ENCODE results near the gene KRTAP9-1. TPM values are rescaled to one million over a fixed set of nuclear protein-coding genes. Genes with fewer than 3 reads are reported as not detected.

The KRTAP9-1 gene
- total and polyA plus RNA-seq, 4 donors, result not detected

Small RNA genes lying within 50 kb of the gene (small RNA-seq; reads per million reads assigned to genes)
- gene KRTAP4-17P, result not detected

Other genes starting within 250 kb of the KRTAP9-1 start
Only the 30 nearest of the 40 such genes appear.
- not detected for gene KRTAP1-4, start 159.7 kb upstream of the KRTAP9-1 start, total RNA-seq
- not detected for gene KRTAP1-4, start 159.7 kb upstream of the KRTAP9-1 start, polyA plus RNA-seq
- gene KRTAP1-3, start 155.0 kb upstream of the KRTAP9-1 start, total RNA-seq, result not detected
- gene KRTAP1-3, start 155.0 kb upstream of the KRTAP9-1 start, polyA plus RNA-seq, result not detected
- gene KRTAP1-1, start 148.4 kb upstream of the KRTAP9-1 start, total RNA-seq, result not detected
- not detected for gene KRTAP1-1, start 148.4 kb upstream of the KRTAP9-1 start, polyA plus RNA-seq
- gene KRTAP2-1, start 142.6 kb upstream of the KRTAP9-1 start, total RNA-seq, result not detected
- not detected for gene KRTAP2-1, start 142.6 kb upstream of the KRTAP9-1 start, polyA plus RNA-seq
- gene KRTAP2-2, start 134.7 kb upstream of the KRTAP9-1 start, total RNA-seq, result not detected
- gene KRTAP2-2, start 134.7 kb upstream of the KRTAP9-1 start, polyA plus RNA-seq, result not detected
- gene KRTAP2-3, start 129.8 kb upstream of the KRTAP9-1 start, total RNA-seq, result not detected
- not detected for gene KRTAP2-3, start 129.8 kb upstream of the KRTAP9-1 start, polyA plus RNA-seq
- not detected for gene KRTAP2-4, start 124.0 kb upstream of the KRTAP9-1 start, total RNA-seq
- not detected for gene KRTAP2-4, start 124.0 kb upstream of the KRTAP9-1 start, polyA plus RNA-seq
- not detected for gene KRTAP4-7, start 105.7 kb upstream of the KRTAP9-1 start, total RNA-seq
- gene KRTAP4-7, start 105.7 kb upstream of the KRTAP9-1 start, polyA plus RNA-seq, result not detected
- not detected for gene KRTAP4-8, start 91.7 kb upstream of the KRTAP9-1 start, total RNA-seq
- gene KRTAP4-8, start 91.7 kb upstream of the KRTAP9-1 start, polyA plus RNA-seq, result not detected
- gene KRTAP4-16, start 87.7 kb upstream of the KRTAP9-1 start, total RNA-seq, result not detected
- not detected for gene KRTAP4-16, start 87.7 kb upstream of the KRTAP9-1 start, polyA plus RNA-seq
- not detected for gene KRTAP4-9, start 84.5 kb upstream of the KRTAP9-1 start, total RNA-seq
- not detected for gene KRTAP4-9, start 84.5 kb upstream of the KRTAP9-1 start, polyA plus RNA-seq
- not detected for gene KRTAP4-11, start 71.5 kb upstream of the KRTAP9-1 start, total RNA-seq
- gene KRTAP4-11, start 71.5 kb upstream of the KRTAP9-1 start, polyA plus RNA-seq, result not detected
- not detected for gene KRTAP4-12, start 65.7 kb upstream of the KRTAP9-1 start, total RNA-seq
- not detected for gene KRTAP4-12, start 65.7 kb upstream of the KRTAP9-1 start, polyA plus RNA-seq
- not detected for gene KRTAP4-6, start 49.3 kb upstream of the KRTAP9-1 start, total RNA-seq
- not detected for gene KRTAP4-6, start 49.3 kb upstream of the KRTAP9-1 start, polyA plus RNA-seq
- gene KRTAP4-5, start 40.1 kb upstream of the KRTAP9-1 start, total RNA-seq, result not detected
- not detected for gene KRTAP4-5, start 40.1 kb upstream of the KRTAP9-1 start, polyA plus RNA-seq
- gene KRTAP4-4, start 29.1 kb upstream of the KRTAP9-1 start, total RNA-seq, result not detected
- gene KRTAP4-4, start 29.1 kb upstream of the KRTAP9-1 start, polyA plus RNA-seq, result not detected
- not detected for gene KRTAP4-3, start 21.7 kb upstream of the KRTAP9-1 start, total RNA-seq
- gene KRTAP4-3, start 21.7 kb upstream of the KRTAP9-1 start, polyA plus RNA-seq, result not detected
- gene KRTAP4-2, start 11.7 kb upstream of the KRTAP9-1 start, total RNA-seq, result not detected
- gene KRTAP4-2, start 11.7 kb upstream of the KRTAP9-1 start, polyA plus RNA-seq, result not detected
- gene KRTAP4-1, start 5.0 kb upstream of the KRTAP9-1 start, total RNA-seq, result not detected
- gene KRTAP4-1, start 5.0 kb upstream of the KRTAP9-1 start, polyA plus RNA-seq, result not detected
- not detected for gene KRTAP9-2, start 36.8 kb downstream of the KRTAP9-1 start, total RNA-seq
- not detected for gene KRTAP9-2, start 36.8 kb downstream of the KRTAP9-1 start, polyA plus RNA-seq
- gene KRTAP9-3, start 42.6 kb downstream of the KRTAP9-1 start, total RNA-seq, result not detected
- not detected for gene KRTAP9-3, start 42.6 kb downstream of the KRTAP9-1 start, polyA plus RNA-seq
- gene KRTAP9-8, start 48.1 kb downstream of the KRTAP9-1 start, total RNA-seq, result not detected
- not detected for gene KRTAP9-8, start 48.1 kb downstream of the KRTAP9-1 start, polyA plus RNA-seq
- gene KRTAP9-4, start 59.8 kb downstream of the KRTAP9-1 start, total RNA-seq, result not detected
- not detected for gene KRTAP9-4, start 59.8 kb downstream of the KRTAP9-1 start, polyA plus RNA-seq
- gene KRTAP9-9, start 65.5 kb downstream of the KRTAP9-1 start, total RNA-seq, result not detected
- gene KRTAP9-9, start 65.5 kb downstream of the KRTAP9-1 start, polyA plus RNA-seq, result not detected
- not detected for gene KRTAP9-6, start 75.5 kb downstream of the KRTAP9-1 start, total RNA-seq
- gene KRTAP9-6, start 75.5 kb downstream of the KRTAP9-1 start, polyA plus RNA-seq, result not detected
- not detected for gene KRTAP9-7, start 85.8 kb downstream of the KRTAP9-1 start, total RNA-seq
- gene KRTAP9-7, start 85.8 kb downstream of the KRTAP9-1 start, polyA plus RNA-seq, result not detected
- gene KRTAP29-1, start 113.0 kb downstream of the KRTAP9-1 start, total RNA-seq, result not detected
- not detected for gene KRTAP29-1, start 113.0 kb downstream of the KRTAP9-1 start, polyA plus RNA-seq
- gene KRTAP16-1, start 119.4 kb downstream of the KRTAP9-1 start, total RNA-seq, result not detected
- gene KRTAP16-1, start 119.4 kb downstream of the KRTAP9-1 start, polyA plus RNA-seq, result not detected
- not detected for gene KRTAP17-1, start 125.8 kb downstream of the KRTAP9-1 start, total RNA-seq
- gene KRTAP17-1, start 125.8 kb downstream of the KRTAP9-1 start, polyA plus RNA-seq, result not detected
- gene KRT33A, start 160.9 kb downstream of the KRTAP9-1 start, total RNA-seq, result not detected
- not detected for gene KRT33A, start 160.9 kb downstream of the KRTAP9-1 start, polyA plus RNA-seq